Measurements from ENCODE around the gene DDX23. TPM values are rescaled to one million over a fixed set of nuclear protein-coding genes. Genes with fewer than 3 reads are reported as not detected.
A peak's percentile ranks its signal among the peaks of the same experiment; 100 is the strongest.

DDX23 gene
- polyA plus RNA-seq, 1 of the 3 experiments (the other 2 are of a cell fraction), result 50.4 TPM

DNA sequence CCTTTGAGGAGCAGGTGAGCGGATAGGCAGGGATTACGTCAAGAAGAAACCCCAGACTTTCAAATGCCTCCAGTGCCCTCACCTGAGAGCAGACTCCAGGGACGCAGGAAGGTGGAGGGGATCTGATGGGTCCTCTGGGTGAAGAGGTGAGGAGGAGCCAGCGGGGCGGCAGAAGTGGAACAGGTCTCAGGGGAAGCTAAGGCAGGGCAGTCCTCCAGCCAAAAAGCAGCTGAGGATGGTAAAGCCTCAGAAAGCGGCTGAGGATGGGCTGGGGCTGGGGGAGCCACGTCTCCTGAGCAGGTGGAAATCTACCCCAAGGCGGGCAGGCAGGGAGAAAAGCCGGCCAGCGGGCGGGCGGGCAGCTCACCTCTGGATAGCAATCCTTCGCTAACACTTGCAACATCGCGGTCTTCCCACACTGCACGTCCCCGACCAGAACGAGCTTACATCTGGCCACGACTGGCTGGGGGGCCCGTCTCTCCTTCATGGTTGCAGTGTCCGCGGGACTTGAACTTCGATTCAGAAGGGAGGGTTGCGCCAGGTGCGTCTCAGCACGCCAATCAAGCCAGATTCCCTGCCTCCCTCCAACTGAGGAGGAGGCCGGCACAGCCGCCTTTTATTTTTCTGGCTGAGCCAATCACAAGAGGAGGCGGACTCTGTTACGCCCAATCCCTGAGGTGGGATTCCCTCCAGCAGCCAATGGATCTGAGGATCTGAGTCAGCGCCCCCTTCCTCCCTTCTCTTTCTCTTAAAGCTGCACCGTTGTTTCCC, 13.5 kb upstream of the DDX23 start, which contains the start of gene RND1 (continued):
- TF ChIP-seq, protein P1, sequence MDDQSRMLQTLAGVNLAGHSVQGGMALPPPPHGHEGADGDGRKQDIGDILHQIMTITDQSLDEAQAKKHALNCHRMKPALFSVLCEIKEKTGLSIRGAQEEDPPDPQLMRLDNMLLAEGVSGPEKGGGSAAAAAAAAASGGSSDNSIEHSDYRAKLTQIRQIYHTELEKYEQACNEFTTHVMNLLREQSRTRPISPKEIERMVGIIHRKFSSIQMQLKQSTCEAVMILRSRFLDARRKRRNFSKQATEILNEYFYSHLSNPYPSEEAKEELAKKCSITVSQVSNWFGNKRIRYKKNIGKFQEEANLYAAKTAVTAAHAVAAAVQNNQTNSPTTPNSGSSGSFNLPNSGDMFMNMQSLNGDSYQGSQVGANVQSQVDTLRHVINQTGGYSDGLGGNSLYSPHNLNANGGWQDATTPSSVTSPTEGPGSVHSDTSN (IDR thresholded peaks at IDR 0.05), result peak; percentile 93
- TF ChIP-seq SIN3A (IDR thresholded peaks at IDR 0.05; ENCODE audit: borderline replicate concordance, low read depth, low read length) (no peak), FOXJ3 (CRISPR knock-in tag; IDR thresholded peaks at IDR 0.05) (no peak), RCOR1 (IDR thresholded peaks at IDR 0.05; ENCODE audit: low read length) (no peak), TEAD4 (IDR thresholded peaks at IDR 0.05; ENCODE audit: borderline replicate concordance, insufficient read depth) (no peak), MEF2A (IDR thresholded peaks at IDR 0.05; ENCODE audit: borderline replicate concordance, low read depth) (no peak), EZH2phosphoT487 (IDR thresholded peaks at IDR 0.05; ENCODE audit: borderline replicate concordance, low read depth) (no peak), RAD21 (IDR thresholded peaks at IDR 0.05; ENCODE audit: low read length) (no peak), GATA2 (CRISPR knock-in tag; IDR thresholded peaks at IDR 0.05) (no peak), RFX5 (IDR thresholded peaks at IDR 0.05; ENCODE audit: low read length) (peak; percentile 83; the same call in 1 of the 2 replicates), GABPA (IDR thresholded peaks at IDR 0.05; ENCODE audit: low read depth) (peak; percentile 39; the same call in 1 of the 2 replicates), RXRA (IDR thresholded peaks at IDR 0.05; ENCODE audit: borderline replicate concordance, low read depth) (no peak), FOSL2 (IDR thresholded peaks at IDR 0.05; ENCODE audit: borderline replicate concordance, low read depth) (no peak), EP300 (IDR thresholded peaks at IDR 0.05; ENCODE audit: borderline replicate concordance in 1 of 2, low read depth in 1 of 2, low read length in 1 of 2) (no peak), TAF1 (IDR thresholded peaks at IDR 0.05; ENCODE audit: borderline replicate concordance, low read depth, low read length) (peak; percentile 86), FOXM1 (IDR thresholded peaks at IDR 0.05; ENCODE audit: low read depth) (no peak), NRF1 (IDR thresholded peaks at IDR 0.05; ENCODE audit: low read depth, low read length) (no peak), SMC3 (IDR thresholded peaks at IDR 0.05; ENCODE audit: low read depth, low read length) (no peak), CHD2 (IDR thresholded peaks at IDR 0.05; ENCODE audit: low read length, partially characterized antibody) (no peak), ELF1 (IDR thresholded peaks at IDR 0.05) (0 out of 2 replicates have a peak, but pooled peaks have one; percentile 27), POLR2AphosphoS5 (IDR thresholded peaks at IDR 0.05; ENCODE audit: low read depth, low read length) (peak; percentile 98), NFIC (IDR thresholded peaks at IDR 0.05; ENCODE audit: borderline replicate concordance) (no peak)
- TF ChIP-seq, protein P2, sequence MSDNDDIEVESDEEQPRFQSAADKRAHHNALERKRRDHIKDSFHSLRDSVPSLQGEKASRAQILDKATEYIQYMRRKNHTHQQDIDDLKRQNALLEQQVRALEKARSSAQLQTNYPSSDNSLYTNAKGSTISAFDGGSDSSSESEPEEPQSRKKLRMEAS (IDR thresholded peaks at IDR 0.05; ENCODE audit: low read depth), result 0 out of 2 replicates have a peak, but pooled peaks have one; percentile 21
- TF ChIP-seq, protein P3, sequence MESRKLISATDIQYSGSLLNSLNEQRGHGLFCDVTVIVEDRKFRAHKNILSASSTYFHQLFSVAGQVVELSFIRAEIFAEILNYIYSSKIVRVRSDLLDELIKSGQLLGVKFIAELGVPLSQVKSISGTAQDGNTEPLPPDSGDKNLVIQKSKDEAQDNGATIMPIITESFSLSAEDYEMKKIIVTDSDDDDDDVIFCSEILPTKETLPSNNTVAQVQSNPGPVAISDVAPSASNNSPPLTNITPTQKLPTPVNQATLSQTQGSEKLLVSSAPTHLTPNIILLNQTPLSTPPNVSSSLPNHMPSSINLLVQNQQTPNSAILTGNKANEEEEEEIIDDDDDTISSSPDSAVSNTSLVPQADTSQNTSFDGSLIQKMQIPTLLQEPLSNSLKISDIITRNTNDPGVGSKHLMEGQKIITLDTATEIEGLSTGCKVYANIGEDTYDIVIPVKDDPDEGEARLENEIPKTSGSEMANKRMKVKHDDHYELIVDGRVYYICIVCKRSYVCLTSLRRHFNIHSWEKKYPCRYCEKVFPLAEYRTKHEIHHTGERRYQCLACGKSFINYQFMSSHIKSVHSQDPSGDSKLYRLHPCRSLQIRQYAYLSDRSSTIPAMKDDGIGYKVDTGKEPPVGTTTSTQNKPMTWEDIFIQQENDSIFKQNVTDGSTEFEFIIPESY (IDR thresholded peaks at IDR 0.05; ENCODE audit: borderline replicate concordance, low read depth), result no peak

Measured in SK-N-SH (cell line).